BLaER1 treated with 17β-estradiol and CSF1 and Interleukin-3, amounts not matched to agents 10 nM and 100 nM (cell line): ENCODE measurements around the gene ZFX.
A peak's percentile ranks its signal among the peaks of the same experiment; 100 is the strongest.
"Not testable (repeated sequence)": the region's sequence is repeated elsewhere in the genome, so short reads cannot be mapped to it uniquely, and the experiment has no call there.

Source experiments
- H3K27ac ChIP-seq, 11 experiments: shearing (Covaris generic); formaldehyde crosslinking; 2 replicates each; pipeline ENCODE4 v1.8.1; 2022
- H3K27me3 ChIP-seq, 11 experiments: shearing (Covaris generic); formaldehyde crosslinking; 2 replicates each; pipeline ENCODE4 v1.8.1; 2022
- H3K36me3 ChIP-seq, 11 experiments: shearing (Covaris generic); formaldehyde crosslinking; 2 replicates each; pipeline ENCODE4 v1.8.1; 2022
- H3K4me1 ChIP-seq, 10 experiments: shearing (Covaris generic); formaldehyde crosslinking; 2 replicates each; pipeline ENCODE4 v1.8.1; 2022
- H3K4me2 ChIP-seq, 11 experiments: shearing (Covaris generic); formaldehyde crosslinking; 2 replicates each; pipeline ENCODE4 v1.8.1; 2022
- H3K4me3 ChIP-seq, 10 experiments: shearing (Covaris generic); formaldehyde crosslinking; 2 replicates each; pipeline ENCODE4 v1.8.1; 2022
- H3K9ac ChIP-seq, 11 experiments: shearing (Covaris generic); formaldehyde crosslinking; 2 replicates each; pipeline ENCODE4 v1.8.1; 2022
- H3K9me3 ChIP-seq, 11 experiments: shearing (Covaris generic); formaldehyde crosslinking; replicated peaks in 1 of 11; 2 replicates each; pipeline ENCODE4 v1.8.1; 2022
- H4K20me1 ChIP-seq, 11 experiments: shearing (Covaris generic); formaldehyde crosslinking; 2 replicates each; pipeline ENCODE4 v1.8.1; 2022
- Cebpa-rat ChIP-seq, 11 experiments: shearing (Covaris generic); IDR thresholded peaks; 2 replicates each; pipeline ENCODE4 v1.8.1; 2022

The ZFX gene

GRCh38 chrX:24149351-24150050 is at the start of gene ZFX:
ZFX (plus strand) TSS chrX:24149729; CDS start chrX:24172743, 23,014 bp downstream.
- no peak for TF ChIP-seq Cebpa-rat (IDR thresholded peaks at IDR 0.05)
- H3K9ac ChIP-seq, result peak within 1 kb of the TSS; percentile 100

GRCh38 chrX:24100713-24101112 is 48.8 kb upstream of the ZFX start:
- Histone ChIP-seq H3K4me1 (no peaks in the 10 kb centered on the region), H3K36me3 (peaks cover 0 to 22% (median 10%) of the 10 kb centered on the region in 11 experiments; a peak in 10 of 22 replicates), H4K20me1 (no peaks in the 10 kb centered on the region; a peak in 1 of 22 replicates), H3K4me2 (no peak overlapping the region), H3K27me3 (peaks cover 0 to 4% (median 0%) of the 10 kb centered on the region in 11 experiments; a peak in 1 of 22 replicates), H3K9me3 (no peaks in the 10 kb centered on the region), H3K27ac (no peak overlapping the region), H3K4me3 (no peak overlapping the region), H3K9ac (no peak overlapping the region)
- no peak for TF ChIP-seq Cebpa-rat (IDR thresholded peaks at IDR 0.05)

More at GRCh38 chrX:24149351-24150050, at the start of gene ZFX:
- H3K4me2 ChIP-seq, result peak within 1 kb of the TSS; percentile 89 to 99 (median 94)
- H3K27ac ChIP-seq, result peak within 1 kb of the TSS; percentile 100
- H3K9me3 ChIP-seq, result no peaks in the 10 kb centered on the region
- no peaks in the 10 kb centered on the region for H3K27me3 ChIP-seq
- H3K4me3 ChIP-seq, result peak within 1 kb of the TSS; percentile 69 to 92 (median 86)
- peaks cover 60 to 78% (median 73%) of the 10 kb centered on the region in 10 experiments for H3K4me1 ChIP-seq
- peaks cover 21 to 36% (median 31%) of the 10 kb centered on the region in 11 experiments; a peak in 21 of 22 replicates for H3K36me3 ChIP-seq
- peaks cover 40 to 43% (median 42%) of the 10 kb centered on the region in 11 experiments for H4K20me1 ChIP-seq

GRCh38 chrX:24110069-24110468 is 39.5 kb upstream of the ZFX start:
- Histone ChIP-seq H3K4me3 (no peak overlapping the region), H3K9ac (no peak overlapping the region), H4K20me1 (no peaks in the 10 kb centered on the region), H3K9me3 (no peaks in the 10 kb centered on the region), H3K4me2 (no peak overlapping the region), H3K36me3 (0 out of 22 replicates have a peak, but pooled peaks cover 0 to 5% (median 0%) of the 10 kb centered on the region in 11 experiments), H3K4me1 (no peaks in the 10 kb centered on the region), H3K27ac (no peak overlapping the region), H3K27me3 (no peaks in the 10 kb centered on the region)
- no peak for TF ChIP-seq Cebpa-rat (IDR thresholded peaks at IDR 0.05)

DNA sequence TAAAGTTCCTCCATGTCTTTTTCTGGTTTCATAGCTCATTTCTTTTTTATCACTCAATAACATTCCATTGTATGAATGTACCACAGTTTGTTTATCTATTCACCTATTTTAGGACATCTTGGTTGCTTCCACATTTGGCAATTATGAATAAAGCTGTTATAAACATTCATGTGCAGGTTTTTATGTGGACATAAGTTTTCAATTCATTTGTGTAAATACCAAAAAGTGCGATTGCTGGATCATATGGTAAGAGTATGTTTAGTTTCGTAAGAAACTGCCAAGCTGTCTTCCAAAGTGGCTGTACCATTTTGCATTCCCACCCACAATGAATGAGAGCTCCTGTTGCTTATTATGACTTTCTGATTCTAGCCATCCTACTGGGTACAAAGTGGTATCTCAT is 36.3 kb upstream of the ZFX start:
- H3K27me3 ChIP-seq, result no peaks in the 10 kb centered on the region
- no peaks in the 10 kb centered on the region for H3K4me1 ChIP-seq
- H4K20me1 ChIP-seq, result no peaks in the 10 kb centered on the region
- H3K36me3 ChIP-seq, result 0 out of 22 replicates have a peak, but pooled peaks cover 0 to 5% (median 0%) of the 10 kb centered on the region in 11 experiments
- H3K9ac ChIP-seq, result no peak overlapping the region
- no peak for TF ChIP-seq Cebpa-rat (IDR thresholded peaks at IDR 0.05)
- no peaks in the 10 kb centered on the region for H3K9me3 ChIP-seq
- H3K27ac ChIP-seq, result no peak overlapping the region
- H3K4me2 ChIP-seq, result no peak overlapping the region
- no peak overlapping the region for H3K4me3 ChIP-seq

DNA sequence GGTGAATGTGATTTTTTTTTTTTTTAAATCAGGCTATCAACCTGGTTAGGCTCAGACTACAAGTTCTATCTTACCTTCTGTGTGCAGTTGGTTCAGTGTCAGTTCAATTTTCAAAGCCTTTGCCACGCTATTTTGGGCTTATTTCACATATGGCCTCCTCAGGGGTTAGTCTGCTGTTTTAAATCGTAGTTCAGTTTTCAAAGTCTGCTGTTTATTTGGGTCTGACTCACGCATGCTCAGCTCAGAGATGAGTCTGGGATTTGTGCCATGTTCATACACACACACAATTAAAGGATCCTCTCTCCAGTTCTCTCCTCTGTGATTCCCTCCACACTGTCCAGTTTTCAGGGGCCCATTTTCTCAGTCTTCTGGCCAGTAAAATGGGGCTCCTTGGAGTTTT is 32.3 kb upstream of the ZFX start:
- no peaks in the 10 kb centered on the region for H4K20me1 ChIP-seq
- H3K9me3 ChIP-seq, result no peaks in the 10 kb centered on the region
- no peak overlapping the region for H3K4me2 ChIP-seq
- H3K27me3 ChIP-seq, result no peaks in the 10 kb centered on the region
- no peak for TF ChIP-seq Cebpa-rat (IDR thresholded peaks at IDR 0.05)
- H3K9ac ChIP-seq, result 0 out of 22 replicates have a peak overlapping the region, but pooled peaks of 1 of the 11 experiments have one; percentile 6
- H3K36me3 ChIP-seq, result no peaks in the 10 kb centered on the region
- H3K27ac ChIP-seq, result no peak overlapping the region
- no peaks in the 10 kb centered on the region for H3K4me1 ChIP-seq
- no peak overlapping the region for H3K4me3 ChIP-seq

DNA sequence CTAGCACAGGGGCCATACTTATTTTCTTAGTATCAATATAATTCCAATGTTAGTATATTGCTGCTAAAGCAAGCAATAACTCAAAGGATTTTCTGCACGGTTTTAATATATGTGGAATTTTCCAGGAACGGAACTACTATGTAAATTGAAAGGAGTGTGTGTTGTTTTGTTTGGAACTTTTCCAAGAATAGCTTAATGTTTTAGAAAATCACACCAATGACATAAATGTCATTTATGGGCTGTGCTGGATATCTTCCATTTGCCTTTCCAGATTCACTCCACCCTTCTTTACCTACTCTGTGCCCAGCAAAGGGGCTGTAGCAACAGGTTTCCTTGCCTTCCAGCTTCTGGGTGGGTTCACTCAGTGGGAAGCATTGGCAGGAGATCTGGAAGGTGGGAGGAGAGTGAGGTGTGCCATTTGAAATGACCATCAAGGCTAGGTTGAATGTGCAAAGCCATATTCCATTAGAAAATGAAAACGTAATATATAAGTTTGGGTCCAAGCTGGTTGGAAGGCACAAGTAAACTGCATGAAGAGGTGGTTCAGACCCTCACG is 25.2 kb upstream of the ZFX start:
- no peak overlapping the region for H3K4me2 ChIP-seq

GRCh38 chrX:24125028-24125612 is 24.4 kb upstream of the ZFX start:
- no peaks in the 10 kb centered on the region for H3K9me3 ChIP-seq
- no peak overlapping the region for H3K9ac ChIP-seq
- TF ChIP-seq Cebpa-rat (IDR thresholded peaks at IDR 0.05), result no peak
- H4K20me1 ChIP-seq, result no peaks in the 10 kb centered on the region
- H3K4me3 ChIP-seq, result no peak overlapping the region
- no peaks in the 10 kb centered on the region for H3K36me3 ChIP-seq
- H3K27me3 ChIP-seq, result no peaks in the 10 kb centered on the region
- H3K4me2 ChIP-seq, result no peak overlapping the region
- no peak overlapping the region for H3K27ac ChIP-seq
- no peaks in the 10 kb centered on the region for H3K4me1 ChIP-seq

More for the DNA sequence above, 25.2 kb upstream of the ZFX start:
- H3K36me3 ChIP-seq, result no peaks in the 10 kb centered on the region
- no peaks in the 10 kb centered on the region for H3K9me3 ChIP-seq
- no peaks in the 10 kb centered on the region for H4K20me1 ChIP-seq
- H3K4me1 ChIP-seq, result no peaks in the 10 kb centered on the region
- H3K9ac ChIP-seq, result no peak overlapping the region
- H3K27ac ChIP-seq, result no peak overlapping the region
- no peak overlapping the region for H3K4me3 ChIP-seq
- no peaks in the 10 kb centered on the region for H3K27me3 ChIP-seq
- TF ChIP-seq Cebpa-rat (IDR thresholded peaks at IDR 0.05), result no peak

- H3K4me3 ChIP-seq, result no peak overlapping the region
- H3K4me1 ChIP-seq, result no peaks in the 10 kb centered on the region
- no peaks in the 10 kb centered on the region for H4K20me1 ChIP-seq
- TF ChIP-seq Cebpa-rat (IDR thresholded peaks at IDR 0.05), result no peak
- no peak overlapping the region for H3K9ac ChIP-seq
- no peaks in the 10 kb centered on the region for H3K36me3 ChIP-seq
- no peak overlapping the region for H3K4me2 ChIP-seq
- no peaks in the 10 kb centered on the region for H3K27me3 ChIP-seq
- H3K9me3 ChIP-seq, result no peaks in the 10 kb centered on the region
- no peak overlapping the region for H3K27ac ChIP-seq
These were observed 18.1 kb upstream of the ZFX start for GRCh38 chrX:24131476-24131875.

GRCh38 chrX:24133312-24133711 is 16.2 kb upstream of the ZFX start:
- TF ChIP-seq Cebpa-rat (IDR thresholded peaks at IDR 0.05), result no peak
- Histone ChIP-seq H3K4me3 (no peak overlapping the region), H3K27ac (no peak overlapping the region), H3K9ac (no peak overlapping the region), H3K9me3 (no peaks in the 10 kb centered on the region), H3K4me2 (no peak overlapping the region), H4K20me1 (no peaks in the 10 kb centered on the region), H3K36me3 (no peaks in the 10 kb centered on the region), H3K4me1 (no peaks in the 10 kb centered on the region), H3K27me3 (no peaks in the 10 kb centered on the region)

GRCh38 chrX:24135768-24136167 is 13.8 kb upstream of the ZFX start:
- H3K27ac ChIP-seq, H3K9me3 ChIP-seq, H4K20me1 ChIP-seq, H3K4me2 ChIP-seq, H3K36me3 ChIP-seq, H3K4me1 ChIP-seq, H3K4me3 ChIP-seq, H3K27me3 ChIP-seq, H3K9ac ChIP-seq: not testable (repeated sequence)
